NCI-H510A (cell line): ENCODE data around the gene SLC26A9.
"Not testable (repeated sequence)": the region's sequence is repeated elsewhere in the genome, so short reads cannot be mapped to it uniquely, and the experiment has no call there.

Experiments used
- DNase-seq: peaks from one replicate; lab custom pipeline; 2025; lab: John Stamatoyannopoulos, UW

SLC26A9 gene

GRCh38 chr1:205891481-205891880, 51.8 kb downstream of the SLC26A9 start:
- DNase-seq: not testable (repeated sequence)

DNA sequence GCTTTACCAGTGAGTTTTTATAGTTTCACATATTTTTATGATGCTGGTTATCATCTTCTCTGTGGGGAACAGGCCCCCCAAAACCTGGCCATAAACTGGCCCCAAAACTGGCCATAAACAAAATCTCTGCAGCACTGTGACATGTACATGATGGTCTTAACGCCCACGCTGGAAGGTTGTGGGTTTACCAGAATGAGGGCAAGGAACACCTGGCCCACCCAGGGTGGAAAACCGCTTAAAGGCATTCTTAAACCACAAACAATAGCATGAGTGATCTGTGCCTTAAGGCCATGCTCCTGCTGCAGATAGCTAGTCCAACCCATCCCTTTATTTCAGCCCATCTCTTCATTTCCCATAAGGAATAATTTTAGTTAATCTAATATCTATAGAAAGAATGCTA, 52.6 kb downstream of the SLC26A9 start:
- not testable (repeated sequence) for DNase-seq

DNA sequence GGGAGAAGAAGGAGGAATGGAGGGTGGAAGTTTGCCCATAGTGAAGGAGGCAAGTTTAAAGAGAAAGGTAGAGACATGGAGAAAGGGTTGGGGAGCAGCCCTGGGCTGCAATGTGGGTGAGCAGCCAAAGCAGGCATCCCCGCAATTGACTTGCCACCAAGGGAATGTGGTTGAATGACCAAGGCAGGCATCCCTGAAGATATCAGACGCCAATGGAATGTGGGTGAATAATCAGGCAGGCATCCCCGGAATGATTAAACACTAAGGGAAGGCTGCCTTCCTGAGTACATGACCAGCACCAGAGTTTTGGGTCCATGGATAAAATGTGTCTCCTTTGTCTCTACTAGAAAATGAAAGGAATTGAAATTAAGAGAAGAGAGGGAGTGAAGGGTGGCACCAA, 53.5 kb downstream of the SLC26A9 start:
- not testable (repeated sequence) for DNase-seq

GRCh38 chr1:205889006-205889405, 54.2 kb downstream of the SLC26A9 start:
- DNase-seq: not testable (repeated sequence)

GRCh38 chr1:205883792-205884191, 59.5 kb downstream of the SLC26A9 start:
- no peak for DNase-seq

- no peak for DNase-seq
Observed at GRCh38 chr1:205880923-205881322, 62.3 kb downstream of the SLC26A9 start.

GRCh38 chr1:205879974-205880373, 63.3 kb downstream of the SLC26A9 start:
- DNase-seq: no peak

- DNase-seq: no peak
Observed at GRCh38 chr1:205878026-205878425, 65.2 kb downstream of the SLC26A9 start.

- DNase-seq: not testable (repeated sequence)
Observed at GRCh38 chr1:205873148-205873547, 70.1 kb downstream of the SLC26A9 start.

DNA sequence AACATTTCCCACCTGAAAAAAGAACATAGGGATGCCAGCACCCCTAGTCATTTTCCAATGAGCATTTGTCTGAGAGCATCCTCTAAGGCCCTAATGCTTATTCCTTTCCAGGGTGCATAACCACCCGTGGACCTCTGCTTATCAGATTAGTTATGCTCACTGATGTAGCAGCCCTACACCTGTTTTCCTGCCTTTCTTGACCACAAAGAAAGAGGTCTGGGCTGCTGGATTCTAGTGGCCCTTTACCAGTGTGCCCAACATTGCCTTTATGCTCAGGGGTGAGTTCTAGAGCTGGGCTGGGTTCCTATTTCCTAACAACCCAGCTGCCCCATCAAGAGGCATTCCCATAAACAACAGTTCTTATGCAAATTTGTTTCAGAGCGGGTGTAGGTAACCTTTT, 73.0 kb downstream of the SLC26A9 start:
- DNase-seq: no peak
